NCI-H345 (cell line): ENCODE results near the gene CTTNBP2.
"Not testable (repeated sequence)": the region's sequence is repeated elsewhere in the genome, so short reads cannot be mapped to it uniquely, and the experiment has no call there.

Experiments used
- DNase-seq: peaks from one replicate; lab custom pipeline; 2025; lab: John Stamatoyannopoulos, UW

Gene CTTNBP2

DNA sequence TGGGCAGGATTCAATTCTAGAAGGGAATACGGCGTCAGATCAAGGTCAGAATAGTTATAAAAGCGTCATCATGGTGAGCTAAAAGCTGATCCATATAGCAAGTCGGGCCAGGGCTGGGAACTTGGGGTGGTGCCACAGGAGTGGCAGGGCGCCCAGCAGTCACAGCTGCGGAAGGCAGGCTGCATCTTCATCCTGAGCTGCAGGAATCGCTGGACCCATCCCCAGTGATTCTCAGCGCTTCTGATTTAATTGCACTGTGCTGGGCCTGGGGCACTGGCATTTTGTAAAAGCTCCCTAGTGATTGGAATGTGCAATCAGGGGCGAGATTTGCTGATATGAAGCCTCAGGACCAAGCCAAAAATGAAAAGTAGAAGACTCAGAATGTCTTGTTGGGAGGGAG lies 135.3 kb downstream of the CTTNBP2 start:
- no peak for DNase-seq

DNA sequence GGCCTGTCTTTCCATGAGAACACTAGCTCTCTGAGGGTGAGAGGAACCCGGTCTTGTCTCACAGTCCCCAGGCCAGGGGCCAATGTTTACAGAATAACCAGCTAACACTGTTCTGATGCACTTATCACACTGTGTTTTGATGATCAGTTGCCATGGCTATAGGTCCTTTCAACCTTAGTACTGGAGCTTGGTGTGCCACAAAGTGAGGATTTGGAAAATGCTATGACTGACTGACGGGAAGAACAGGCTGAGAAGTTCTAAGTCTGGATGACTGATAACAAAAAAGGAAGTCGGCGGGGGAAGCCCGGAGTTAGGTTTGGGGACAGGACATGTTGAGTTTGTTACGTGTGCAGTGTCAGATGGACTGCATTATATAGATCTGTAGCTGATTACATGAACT lies 141.8 kb downstream of the CTTNBP2 start:
- DNase-seq = no peak

DNA sequence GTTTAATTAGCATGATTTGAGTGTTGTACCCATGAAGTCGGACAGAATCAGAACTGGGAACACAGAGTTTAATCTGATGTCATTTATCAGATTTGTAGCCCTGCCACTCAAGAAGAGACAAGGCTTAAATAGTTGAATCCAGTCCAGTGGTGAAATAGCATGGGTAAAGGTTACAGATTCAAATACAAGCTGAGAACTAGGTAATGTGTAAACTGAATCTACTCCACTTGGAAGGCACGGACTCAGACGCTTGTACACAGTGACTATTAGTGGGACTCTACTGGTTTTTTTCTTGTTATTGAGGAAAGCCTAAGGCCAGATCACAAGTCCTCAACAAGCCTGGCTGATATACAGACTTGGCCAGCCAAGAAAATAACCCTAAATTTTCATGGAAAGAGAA lies 142.9 kb downstream of the CTTNBP2 start:
- DNase-seq = no peak

DNA sequence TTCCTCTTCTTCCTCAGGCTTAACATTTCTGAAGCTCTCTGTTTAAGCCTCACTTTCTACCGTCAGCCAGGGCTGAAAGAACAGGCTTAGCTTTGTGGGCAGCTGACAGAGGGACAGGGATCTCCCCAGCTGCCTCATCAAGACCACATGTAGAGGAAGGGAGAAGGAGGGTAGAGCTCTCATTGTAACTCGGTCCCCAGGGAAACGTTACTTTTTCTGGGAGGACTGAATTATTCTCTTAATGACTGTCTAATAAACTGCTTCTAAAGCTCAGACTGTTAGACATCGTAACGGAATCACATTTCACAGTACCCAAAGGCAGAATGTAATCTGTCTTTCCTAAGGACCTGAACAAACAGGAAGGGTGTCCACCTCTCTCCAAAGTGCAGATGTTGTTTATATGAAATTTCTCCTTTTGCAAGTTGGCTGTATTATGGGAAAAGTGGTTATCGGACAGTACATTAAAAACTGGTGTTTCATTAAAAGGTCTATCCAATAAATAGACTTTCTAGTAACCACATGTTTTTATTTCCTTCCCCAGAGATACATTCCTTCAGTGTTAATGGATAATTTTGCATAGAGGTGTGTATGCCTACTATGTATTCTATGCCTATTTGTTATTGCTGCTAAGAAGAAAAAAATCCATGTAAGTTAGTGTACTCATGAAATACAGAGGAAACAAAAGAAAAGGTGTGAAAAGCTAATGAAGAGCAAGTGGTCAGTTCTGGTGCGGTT lies 144.2 kb downstream of the CTTNBP2 start:
- DNase-seq = no peak

DNA sequence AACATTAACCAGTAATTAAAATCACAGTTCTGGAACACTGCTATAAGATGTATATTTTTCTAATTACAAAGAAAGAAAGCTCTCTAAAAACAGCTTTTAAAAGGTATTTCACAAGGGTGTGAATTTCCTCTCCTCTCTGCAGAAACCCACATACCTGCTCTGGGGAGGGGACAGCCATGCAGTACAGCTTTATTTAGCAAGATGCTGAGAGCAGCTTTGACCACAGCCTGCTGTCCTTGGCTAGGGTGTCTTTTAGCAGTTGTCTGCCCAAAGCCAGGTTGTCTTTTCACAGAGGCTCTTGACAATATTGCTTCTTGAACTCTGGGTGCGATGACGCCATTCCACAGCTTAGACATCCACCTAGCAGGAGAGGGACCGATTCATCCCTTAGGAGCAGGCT lies 148.3 kb downstream of the CTTNBP2 start:
- DNase-seq = no peak

DNA sequence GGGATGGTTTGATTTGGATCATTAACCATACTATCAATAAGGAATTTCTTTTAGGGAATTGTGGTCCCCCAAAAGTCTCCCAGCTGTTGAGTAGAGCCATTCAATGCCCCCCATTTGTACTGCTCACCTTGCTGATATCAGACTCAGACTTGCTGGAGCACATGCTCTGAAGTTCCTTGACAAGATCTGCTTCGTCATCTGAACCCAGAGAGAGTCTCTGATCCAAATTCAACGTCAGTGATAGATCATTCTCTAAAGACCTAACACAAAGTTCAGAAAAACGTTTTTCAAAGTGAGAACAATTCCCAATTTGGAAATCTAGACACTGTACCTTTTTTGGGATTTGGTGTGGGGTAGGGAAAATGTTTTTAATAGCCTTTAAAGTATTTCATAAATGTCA lies 153.9 kb downstream of the CTTNBP2 start:
- no peak for DNase-seq

GRCh38 chr7:117718116-117718835 lies 155.0 kb downstream of the CTTNBP2 start:
- DNase-seq = no peak

DNA sequence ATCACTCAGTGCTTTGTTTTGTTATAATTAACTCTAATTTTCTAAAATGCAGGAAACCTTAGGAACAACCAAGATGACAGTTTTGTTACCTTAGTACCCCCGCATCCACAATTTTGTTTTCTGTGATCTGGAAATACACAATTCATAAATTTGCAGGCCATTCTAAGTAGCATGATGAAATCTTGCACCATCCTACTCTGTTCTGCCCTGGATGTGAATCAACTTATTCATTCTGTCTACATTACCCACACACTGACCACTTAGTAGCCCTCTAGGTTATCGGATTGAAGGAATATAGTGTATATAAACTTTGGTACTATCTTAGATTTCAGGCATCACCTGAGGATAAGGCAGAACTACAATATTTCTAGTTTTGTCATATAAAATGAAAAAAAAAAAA lies 155.9 kb downstream of the CTTNBP2 start:
- DNase-seq = no peak

GRCh38 chr7:117716707-117717299 lies 156.4 kb downstream of the CTTNBP2 start:
- no peak for DNase-seq

DNA sequence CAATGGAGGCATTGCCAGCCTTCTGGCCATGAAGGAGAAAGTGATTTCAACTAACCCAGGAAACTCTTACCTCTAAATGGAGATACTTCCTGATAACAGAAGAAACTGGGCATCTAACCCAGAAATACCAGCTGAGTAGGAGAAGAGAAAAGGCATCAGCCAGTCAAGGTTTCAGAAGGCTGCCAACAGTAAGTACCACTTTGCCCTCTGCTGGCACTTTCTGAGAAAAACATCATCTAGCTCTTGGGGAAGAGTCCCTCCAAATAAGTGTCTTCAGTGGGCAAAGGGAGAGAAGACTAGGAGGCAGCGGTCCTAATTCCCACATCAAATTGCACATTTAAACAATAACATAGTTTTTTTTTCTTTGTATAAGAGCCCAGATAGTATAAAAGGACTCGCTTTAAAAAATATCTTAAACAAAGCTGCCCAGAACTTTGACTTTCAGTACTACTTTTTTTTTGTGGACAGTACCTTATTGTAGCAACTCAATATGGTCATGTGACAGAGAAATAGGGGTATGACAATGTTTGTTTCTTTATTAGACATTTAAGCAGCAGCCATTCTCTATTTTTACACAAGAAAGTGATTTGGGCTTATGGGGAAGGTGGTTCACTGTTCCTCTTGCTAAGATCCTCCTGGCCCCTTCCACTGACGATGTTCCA lies 157.3 kb downstream of the CTTNBP2 start:
- peak; percentile 66 for DNase-seq

- no peak for DNase-seq
These were observed 161.7 kb downstream of the CTTNBP2 start for GRCh38 chr7:117711556-117711955.

GRCh38 chr7:117708173-117708572 lies 165.1 kb downstream of the CTTNBP2 start:
- DNase-seq = not testable (repeated sequence)

- DNase-seq = no peak
These were observed 166.2 kb downstream of the CTTNBP2 start for GRCh38 chr7:117707080-117707479.

DNA sequence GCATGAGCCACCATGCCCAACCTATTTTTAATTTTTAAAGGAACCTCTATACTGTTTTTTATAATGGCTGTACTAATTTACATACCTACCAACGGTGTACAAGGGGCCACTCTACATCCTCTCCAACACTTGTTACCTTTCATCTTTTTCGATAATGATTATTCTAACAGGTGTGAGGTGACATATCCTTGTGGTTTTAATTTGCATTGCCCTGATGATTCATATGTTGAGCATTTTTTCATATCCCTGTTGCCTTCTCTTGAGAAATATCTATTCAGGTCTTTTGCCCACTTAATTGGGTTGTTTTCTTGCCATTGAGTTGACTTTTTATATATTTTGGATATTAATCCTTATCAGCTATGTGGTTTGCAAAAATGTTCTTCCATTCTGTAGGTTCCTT lies 167.0 kb downstream of the CTTNBP2 start:
- no peak for DNase-seq

GRCh38 chr7:117705630-117706029 lies 167.6 kb downstream of the CTTNBP2 start:
- no peak for DNase-seq

- no peak for DNase-seq
These were observed 169.2 kb downstream of the CTTNBP2 start for GRCh38 chr7:117704063-117704462.

DNA sequence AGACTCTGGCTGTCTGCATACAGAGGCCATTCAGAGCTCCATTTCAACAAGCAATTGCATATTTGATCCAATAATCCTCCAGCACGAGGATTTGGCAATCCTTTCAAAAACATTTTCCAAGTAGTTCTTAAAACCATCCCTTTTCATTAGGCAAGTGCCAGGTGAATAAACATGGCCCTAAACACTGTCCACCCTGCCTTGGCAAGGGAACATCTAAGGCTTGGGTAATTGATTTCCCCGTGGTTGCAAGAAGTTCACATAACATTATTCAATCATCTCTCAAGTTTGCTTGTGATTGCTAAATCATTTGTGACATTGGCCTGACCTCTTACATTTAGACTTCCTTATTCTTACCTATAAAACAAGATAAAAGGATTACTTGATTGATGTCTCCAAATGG lies 175.2 kb downstream of the CTTNBP2 start:
- DNase-seq = no peak

GRCh38 chr7:117692338-117692737 lies 180.9 kb downstream of the CTTNBP2 start:
- DNase-seq = no peak

DNA sequence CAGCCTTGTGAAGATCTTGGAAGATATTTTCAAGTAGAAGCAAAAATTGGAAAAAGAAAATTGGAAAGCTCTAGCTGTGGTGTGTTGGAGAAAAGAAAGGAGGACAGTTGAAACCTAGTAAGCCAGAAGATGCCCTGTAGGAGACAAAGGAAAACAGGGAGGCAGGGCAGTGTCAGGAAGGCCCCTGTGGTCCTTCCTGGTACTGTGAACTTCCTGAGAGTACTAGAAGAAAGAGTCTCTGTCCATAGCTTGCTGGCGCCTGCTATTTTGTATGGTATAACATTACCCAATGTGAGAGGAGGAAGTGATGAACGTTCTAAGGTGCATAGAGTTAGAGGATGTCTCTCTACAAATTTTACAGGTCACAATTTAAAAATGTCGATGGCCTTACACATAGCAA lies 183.1 kb downstream of the CTTNBP2 start:
- no peak for DNase-seq

DNA sequence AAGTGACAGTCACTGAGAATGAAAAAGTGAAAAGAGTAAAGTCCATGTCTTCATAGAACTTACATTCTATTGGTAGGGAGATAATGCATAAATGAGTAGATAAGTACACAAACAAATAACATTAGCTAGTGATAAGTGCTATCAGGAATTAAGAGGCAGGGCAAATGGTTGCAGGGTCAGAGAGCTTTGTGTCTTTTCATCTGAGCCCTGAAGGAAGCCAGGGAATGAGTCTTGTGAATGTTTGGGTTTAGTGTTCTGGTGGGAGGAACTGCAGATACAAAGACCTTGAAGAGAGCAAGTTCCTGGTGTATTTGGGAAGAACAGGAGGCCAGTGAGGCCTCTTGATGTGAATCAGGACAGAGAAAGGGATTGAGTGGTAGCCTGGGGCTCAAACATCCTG lies 183.8 kb downstream of the CTTNBP2 start:
- DNase-seq = no peak

- no peak for DNase-seq
These were observed 185.1 kb downstream of the CTTNBP2 start for GRCh38 chr7:117688126-117688525.

GRCh38 chr7:117686311-117686935 lies 186.8 kb downstream of the CTTNBP2 start:
- DNase-seq = no peak
